ENCODE measurements around the gene ANO6.

The ANO6 gene

GRCh38 chr12:45200491-45201043 is 15.3 kb upstream of the ANO6 start:
- no peak for TF ChIP-seq CTCF (IDR thresholded peaks at IDR 0.05; ENCODE audit: control extremely low read depth, extremely low read depth, low read depth, missing control alignments)
- ChIA-PET CTCF (interaction anchor here (1.3 to 1.6 kb wide), 5 partner anchors 8 to 30 kb away, joined by 3 to 6 read pairs (median 4); no protein-coding TSS in a partner anchor), POLR2A (no interaction called here)
- no peak for DNase-seq (ENCODE audit: extremely low spot score)

GRCh38 chr12:45203767-45204166 is 12.1 kb upstream of the ANO6 start:
- DNase-seq (ENCODE audit: extremely low spot score) = no peak

GRCh38 chr12:45204757-45205156 is 11.1 kb upstream of the ANO6 start:
- ChIA-PET POLR2A (no interaction called here), CTCF (interaction anchor here (1.8 to 3.0 kb wide), 2 partner anchors 10 to 14 kb away, joined by 7 to 12 read pairs; partner anchors contain the start of gene ANO6)

More at GRCh38 chr12:45203767-45204166, 12.1 kb upstream of the ANO6 start:
- POLR2A ChIA-PET = no interaction called here
- CTCF ChIA-PET = interaction anchor here (1.8 to 3.0 kb wide), 2 partner anchors 11 to 13 kb away, joined by 7 to 12 read pairs; partner anchors contain the start of gene ANO6
- no peak for TF ChIP-seq CTCF (IDR thresholded peaks at IDR 0.05; ENCODE audit: control extremely low read depth, extremely low read depth, low read depth, missing control alignments)

GRCh38 chr12:45205165-45205825 is 10.6 kb upstream of the ANO6 start:
- POLR2A ChIA-PET = no interaction called here
- TF ChIP-seq CTCF (IDR thresholded peaks at IDR 0.05; ENCODE audit: control extremely low read depth, extremely low read depth, low read depth, missing control alignments) = no peak
- no peak for DNase-seq (ENCODE audit: extremely low spot score)
- CTCF ChIA-PET = interaction anchor here (1.2 to 3.0 kb wide), 2 partner anchors 10 kb away, joined by 3 to 12 read pairs; partner anchors contain the start of gene ANO6

More at GRCh38 chr12:45204757-45205156, 11.1 kb upstream of the ANO6 start:
- no peak for DNase-seq (ENCODE audit: extremely low spot score)
- TF ChIP-seq CTCF (IDR thresholded peaks at IDR 0.05; ENCODE audit: control extremely low read depth, extremely low read depth, low read depth, missing control alignments) = no peak

DNA sequence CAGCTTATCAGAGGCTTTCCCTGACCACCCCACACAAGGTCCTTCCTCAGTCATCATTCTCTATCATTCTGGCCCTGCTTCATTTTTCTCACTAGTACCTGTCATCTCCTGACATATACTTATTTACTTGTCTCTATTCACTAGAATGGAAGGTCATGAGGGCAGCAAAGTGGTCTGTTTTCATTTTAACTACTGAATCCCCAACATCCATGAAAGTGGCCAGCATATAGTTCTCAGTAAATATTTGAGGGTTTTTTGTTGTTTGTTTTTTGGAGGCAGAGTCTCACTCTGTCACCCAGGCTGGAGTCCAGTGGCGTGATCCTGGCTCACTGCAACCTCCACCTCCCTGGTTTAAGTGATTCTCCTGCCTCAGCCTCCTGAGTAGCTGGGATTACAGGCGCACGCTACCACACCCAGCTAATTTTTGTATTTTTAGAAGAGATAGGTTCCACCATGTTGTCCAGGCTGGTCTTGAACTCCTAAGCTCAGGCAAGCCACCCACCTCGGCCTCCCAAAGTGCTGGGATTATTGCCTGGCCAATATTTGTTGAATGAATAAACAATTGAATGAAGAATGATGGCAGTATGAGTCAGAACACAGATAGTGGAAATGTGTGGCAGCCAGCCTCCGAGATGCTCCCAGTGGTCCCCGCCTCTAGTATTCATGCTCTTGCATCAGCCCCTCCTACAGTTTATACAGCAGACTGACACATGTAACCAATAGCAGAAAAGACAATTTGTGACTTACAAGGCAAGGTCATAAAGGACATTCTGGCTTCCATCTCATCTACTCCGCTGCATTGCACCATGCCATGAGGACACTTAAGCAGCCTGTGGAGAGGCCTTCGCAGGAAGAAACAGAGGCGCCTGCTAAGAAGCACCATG is 7.0 kb upstream of the ANO6 start:
- ChIA-PET CTCF (interaction anchor here (1.0 to 1.4 kb wide), 2 partner anchors 9 to 18 kb away, joined by 3 read pairs; no protein-coding TSS in a partner anchor), POLR2A (no interaction called here)
- no peak for TF ChIP-seq CTCF (IDR thresholded peaks at IDR 0.05; ENCODE audit: control extremely low read depth, extremely low read depth, low read depth, missing control alignments)
- no peak for DNase-seq (ENCODE audit: extremely low spot score)

DNA sequence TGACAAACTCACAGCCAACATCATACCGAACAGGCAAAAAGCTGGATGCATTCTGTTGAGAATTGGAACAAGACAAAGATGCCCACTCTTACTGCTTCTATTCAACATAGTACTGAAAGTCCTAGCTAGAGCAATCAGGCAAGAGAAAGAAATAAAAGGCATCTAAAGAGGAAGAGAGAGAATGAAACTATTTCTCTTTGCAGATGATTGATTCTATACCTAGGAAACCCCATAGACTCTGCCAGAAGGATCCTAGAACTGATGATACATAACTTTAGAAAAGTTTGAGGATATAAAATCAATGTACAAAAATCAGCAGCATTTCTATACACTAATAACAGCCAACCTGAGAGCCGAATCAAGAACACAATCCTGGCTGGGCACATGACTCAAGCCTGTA is 6.1 kb upstream of the ANO6 start:
- CTCF ChIA-PET = interaction anchor here (1.4 kb wide), 1 partner anchor 18 kb away, joined by 3 read pairs; no protein-coding TSS in a partner anchor
- POLR2A ChIA-PET = no interaction called here
- TF ChIP-seq CTCF (IDR thresholded peaks at IDR 0.05; ENCODE audit: control extremely low read depth, extremely low read depth, low read depth, missing control alignments) = no peak

More for the DNA sequence above, 6.1 kb upstream of the ANO6 start:
- DNase-seq (ENCODE audit: extremely low spot score) = no peak

All from GM10248 (cell line).